Caco-2 (cell line): ENCODE measurements around the gene ANKRD49. TPM values are rescaled to one million over a fixed set of nuclear protein-coding genes. Genes with fewer than 3 reads are reported as not detected.
A peak's percentile ranks its signal among the peaks of the same experiment; 100 is the strongest.

Source experiments
- Bru-seq: library from RNA; stranded (reverse); fragments of 400-500 nt; gene quantifications from one replicate; lab custom pipeline; 2021; lab: Mats Ljungman, UMichigan
- BruChase-seq, 2 experiments: library from RNA; stranded (reverse); fragments of 400-500 nt; gene quantifications; one replicate each; lab custom pipeline; 2021; lab: Mats Ljungman, UMichigan
- BruUV-seq: library from RNA; stranded (reverse); fragments of 400-500 nt; replicated peaks from 2 replicates; lab custom pipeline; 2021; lab: Mats Ljungman, UMichigan
- CTCF ChIA-PET: fragments of 300-600 bp; sonication (Branson Sonifier 250); formaldehyde crosslinking; loops from one replicate; lab custom pipeline; 2022; ENCODE audit warnings: antibody characterized with exemption; lab: Charles Lee
- POLR2A ChIA-PET: fragments of 300-600 bp; sonication (Branson Sonifier 250); formaldehyde crosslinking; loops from one replicate; lab custom pipeline; 2022; ENCODE audit warnings: antibody characterized with exemption; lab: Charles Lee
- DNase-seq, 2 experiments: peaks; one replicate each; pipeline versions ENCODE4 v3.0.0 to v3.0.0-alpha.2; 2020 to 2022
- H3K27me3 ChIP-seq: replicated peaks from 2 replicates; pipeline ENCODE4 v1.6.0; 2011; ENCODE audit warnings: low read length; ENCODE audit not compliant: control insufficient read depth, insufficient read depth
- H3K36me3 ChIP-seq: 2 replicates; pipeline ENCODE4 v1.5.1; 2011; ENCODE audit warnings: low read length; ENCODE audit not compliant: control insufficient read depth, insufficient read depth
- H3K4me1 ChIP-seq: fragments of 250-450 bp; sonication (Bioruptor Pico); 2 replicates; pipeline ENCODE4 v1.5.1; 2020; ENCODE audit warnings: mild to moderate bottlenecking
- H3K4me3 ChIP-seq: 2 replicates; pipeline ENCODE4 v1.5.1; 2011; ENCODE audit warnings: low read depth, mild to moderate bottlenecking, control low read depth, low read length
- H3K9me3 ChIP-seq: fragments of 250-450 bp; sonication (Bioruptor Pico); 2 replicates; pipeline ENCODE4 v1.5.1; 2020; ENCODE audit warnings: mild to moderate bottlenecking, moderate library complexity
- H3K27ac Mint-ChIP-seq: one replicate; pipeline ENCODE4 v1.8.0; 2022; ENCODE audit warnings: mixed read lengths; ENCODE audit not compliant: unreplicated experiment
- H3K27me3 Mint-ChIP-seq: one replicate; pipeline ENCODE4 v1.8.0; 2022; ENCODE audit warnings: mixed read lengths; ENCODE audit not compliant: insufficient read depth, unreplicated experiment
- H3K36me3 Mint-ChIP-seq: one replicate; pipeline ENCODE4 v1.8.0; 2022; ENCODE audit warnings: mild to moderate bottlenecking, mixed read lengths; ENCODE audit not compliant: insufficient read depth, unreplicated experiment
- H3K4me1 Mint-ChIP-seq: one replicate; pipeline ENCODE4 v1.8.0; 2022; ENCODE audit warnings: low read depth, mixed read lengths; ENCODE audit not compliant: unreplicated experiment
- H3K4me3 Mint-ChIP-seq: one replicate; pipeline ENCODE4 v1.8.0; 2022; ENCODE audit warnings: mild to moderate bottlenecking, moderate library complexity, mixed read lengths; ENCODE audit not compliant: unreplicated experiment
- H3K9me3 Mint-ChIP-seq: one replicate; pipeline ENCODE4 v1.8.0; 2022; ENCODE audit warnings: mixed read lengths; ENCODE audit not compliant: unreplicated experiment
- intact Hi-C: fragments of 100-400 bp; cut with micrococcal nuclease; formaldehyde crosslinking; loops from one replicate; pipeline ENCODE4 v1.10.0; 2022; ENCODE audit not compliant: unreplicated experiment
- long read RNA-seq: library from polyadenylated mRNA; stranded (forward); transcript quantifications from one replicate; pipeline ENCODE4 v2.0.0, GENCODE V29; 2022
- total RNA-seq: library from RNA; stranded (reverse); gene quantifications from 2 replicates; pipeline ENCODE4 v1.2.3, GENCODE V29; 2022
- TF ChIP-seq, protein P1 (sequence below), 2 experiments: fragments of 200-600 bp in 1 of 2; IDR thresholded peaks; 1 replicate in 1 of 2; 2 replicates in 1 of 2; pipeline versions ENCODE4 v1.5.1 to v1.8.0; 2011 to 2022; ENCODE audit warnings: antibody characterized with exemption in 1 of 2, control low read depth in 1 of 2, inconsistent platforms in 1 of 2, low read depth in 1 of 2, low read length in 1 of 2, mild to moderate bottlenecking in 1 of 2, moderate library complexity in 1 of 2; ENCODE audit not compliant: insufficient read depth in 1 of 2, severe bottlenecking in 1 of 2, unreplicated experiment in 1 of 2

Gene ANKRD49, protein sequence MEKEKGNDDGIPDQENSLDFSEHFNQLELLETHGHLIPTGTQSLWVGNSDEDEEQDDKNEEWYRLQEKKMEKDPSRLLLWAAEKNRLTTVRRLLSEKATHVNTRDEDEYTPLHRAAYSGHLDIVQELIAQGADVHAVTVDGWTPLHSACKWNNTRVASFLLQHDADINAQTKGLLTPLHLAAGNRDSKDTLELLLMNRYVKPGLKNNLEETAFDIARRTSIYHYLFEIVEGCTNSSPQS
- total RNA-seq = 27.5 and 29.2 TPM in 2 replicates
- percentile 94 among the genes with signal in this experiment for Bru-seq, nascent RNA
- percentile 97 among the genes with signal in this experiment for BruChase-seq, experiment 1, labeled RNA remaining after a 2-hour chase
- percentile 79 among the genes with signal in this experiment for BruChase-seq, experiment 2, labeled RNA remaining after a 6-hour chase
- long read RNA-seq, transcript ANKRD49-202 (3 exons, 760 nt) = minor isoform, 5 of 58 reads
- long read RNA-seq, transcript ANKRD49-210 (3 exons, 2,268 nt) = major isoform, 36 of 58 reads
- long read RNA-seq, partial matches to known transcripts = 0 of 58 reads
- long read RNA-seq, other reads (novel, unspliced or antisense) = 11 of 58 reads

DNA sequence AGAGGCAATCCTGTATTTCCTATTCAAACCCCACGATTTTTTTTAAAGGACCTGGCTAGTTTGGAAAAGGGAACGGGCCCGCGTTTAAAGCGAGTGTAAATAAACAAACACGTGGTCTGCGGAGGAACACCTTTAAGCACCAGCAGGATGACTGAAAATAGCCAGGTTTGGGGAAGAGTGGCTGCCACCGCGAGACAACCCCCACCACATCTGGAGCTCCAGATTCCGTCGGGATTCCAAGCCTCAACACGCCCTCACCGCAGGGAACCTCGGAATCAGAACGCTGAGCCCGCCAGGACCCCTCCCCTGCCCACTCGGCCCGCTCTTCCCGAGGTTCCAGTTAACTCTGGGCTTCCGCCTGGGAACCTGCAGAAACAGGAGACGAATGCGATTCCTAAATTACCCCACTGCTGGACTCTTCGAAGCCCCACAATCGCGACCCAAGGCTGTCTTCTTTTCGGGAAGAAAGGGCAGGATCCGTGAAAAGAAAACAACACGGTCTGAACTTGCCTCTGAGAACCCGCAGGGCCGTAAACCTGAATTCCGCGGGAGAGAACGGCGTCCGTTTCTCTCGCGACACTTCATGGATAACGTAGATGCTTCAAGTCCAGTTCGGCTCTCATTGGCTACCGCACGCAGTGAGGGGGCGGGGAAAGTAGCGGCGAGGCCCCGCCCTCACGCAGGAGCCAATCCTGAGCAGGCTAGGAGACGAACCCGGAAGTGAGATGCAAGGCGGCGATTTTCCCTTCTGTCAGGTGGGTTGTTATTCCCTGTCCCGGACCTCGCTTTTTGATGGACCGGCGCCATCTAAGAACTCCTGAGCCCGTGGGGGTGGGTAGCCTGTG, at the start of gene ANKRD49, which contains the start of gene MRE11:
TSS of gene ANKRD49 (plus strand) at position 704 of the 845 bp plus-strand sequence. CDS start 2,710 bp downstream, outside the sequence.
TSS of gene MRE11 (minus strand) at position 564 of the 845 bp plus-strand sequence. CDS start 1,043 bp downstream, outside the sequence.
- H3K27me3 ChIP-seq = no peaks in the 10 kb centered on the region
- H3K27me3 Mint-ChIP-seq = no peaks in the 10 kb centered on the region
- no TSS peak for BruUV-seq
- ChIA-PET CTCF (interaction anchor here (0.6 to 1.0 kb wide), 4 partner anchors 11 to 606 kb away, joined by 3 to 7 read pairs (median 6); no protein-coding TSS in a partner anchor), POLR2A (interaction anchor here (0.9 to 1.0 kb wide), 3 partner anchors 52 to 709 kb away, joined by 3 to 4 read pairs (median 4); partner anchors contain the start of genes MED17 and PANX1)
- peaks cover 63% of the 10 kb centered on the region for H3K36me3 Mint-ChIP-seq
- H3K9me3 ChIP-seq = no peaks in the 10 kb centered on the region
- H3K4me3 ChIP-seq = peak within 1 kb of the TSS; percentile 59
- H3K4me1 Mint-ChIP-seq = peaks cover 14% of the 10 kb centered on the region
- H3K4me1 ChIP-seq = peaks cover 20% of the 10 kb centered on the region
- H3K9me3 Mint-ChIP-seq = no peaks in the 10 kb centered on the region
- intact Hi-C loops = loop anchor here (1.0 to 5.0 kb wide), 3 partner anchors 51 to 753 kb away; partner anchors contain the start of genes C11orf54, PANX1 and TAF1D
- peaks cover 8% of the 10 kb centered on the region for H3K36me3 ChIP-seq
- H3K27ac Mint-ChIP-seq = peak within 1 kb of the TSS; percentile 98
- H3K4me3 Mint-ChIP-seq = peak within 1 kb of the TSS; percentile 97
- TF ChIP-seq, protein P1, sequence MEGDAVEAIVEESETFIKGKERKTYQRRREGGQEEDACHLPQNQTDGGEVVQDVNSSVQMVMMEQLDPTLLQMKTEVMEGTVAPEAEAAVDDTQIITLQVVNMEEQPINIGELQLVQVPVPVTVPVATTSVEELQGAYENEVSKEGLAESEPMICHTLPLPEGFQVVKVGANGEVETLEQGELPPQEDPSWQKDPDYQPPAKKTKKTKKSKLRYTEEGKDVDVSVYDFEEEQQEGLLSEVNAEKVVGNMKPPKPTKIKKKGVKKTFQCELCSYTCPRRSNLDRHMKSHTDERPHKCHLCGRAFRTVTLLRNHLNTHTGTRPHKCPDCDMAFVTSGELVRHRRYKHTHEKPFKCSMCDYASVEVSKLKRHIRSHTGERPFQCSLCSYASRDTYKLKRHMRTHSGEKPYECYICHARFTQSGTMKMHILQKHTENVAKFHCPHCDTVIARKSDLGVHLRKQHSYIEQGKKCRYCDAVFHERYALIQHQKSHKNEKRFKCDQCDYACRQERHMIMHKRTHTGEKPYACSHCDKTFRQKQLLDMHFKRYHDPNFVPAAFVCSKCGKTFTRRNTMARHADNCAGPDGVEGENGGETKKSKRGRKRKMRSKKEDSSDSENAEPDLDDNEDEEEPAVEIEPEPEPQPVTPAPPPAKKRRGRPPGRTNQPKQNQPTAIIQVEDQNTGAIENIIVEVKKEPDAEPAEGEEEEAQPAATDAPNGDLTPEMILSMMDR (IDR thresholded peaks at IDR 0.05; ENCODE audit: insufficient read depth in 1 of 2, low read depth in 1 of 2, low read length in 1 of 2, severe bottlenecking in 1 of 2, unreplicated experiment in 1 of 2) = no peak
- peak; percentile 100 for DNase-seq

DNA sequence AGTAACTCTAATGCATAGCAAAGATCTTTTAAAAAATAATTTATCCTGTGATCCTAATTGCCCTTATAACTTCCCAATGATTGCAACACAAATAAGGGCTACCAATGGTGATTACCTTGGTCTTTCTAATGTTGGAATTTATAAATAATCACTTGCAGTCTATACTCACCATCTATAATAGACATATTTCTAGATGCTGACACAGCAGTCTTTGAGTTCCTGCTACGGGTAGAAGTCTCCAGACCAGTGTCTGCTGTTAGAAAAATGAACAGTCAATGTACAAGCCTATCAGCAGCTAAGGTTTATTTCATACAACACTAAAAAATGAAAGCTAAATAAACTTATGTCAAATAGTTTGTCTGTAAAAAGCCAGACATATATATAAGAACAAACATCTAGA, 48.1 kb upstream of the ANKRD49 start:
- DNase-seq = no peak
- intact Hi-C loops = no loop called here
- Histone ChIP-seq H3K36me3 (0 out of 2 replicates have a peak, but pooled peaks cover 1% of the 10 kb centered on the region), H3K9me3 (no peaks in the 10 kb centered on the region), H3K4me3 (no peak overlapping the region), H3K27me3 (no peaks in the 10 kb centered on the region), H3K4me1 (peaks cover 5% of the 10 kb centered on the region; the same call in 1 of the 2 replicates)
- no TSS peak for BruUV-seq
- Mint-ChIP-seq H3K27me3 (no peaks in the 10 kb centered on the region), H3K36me3 (peaks cover 60% of the 10 kb centered on the region), H3K27ac (no peak overlapping the region), H3K9me3 (no peaks in the 10 kb centered on the region), H3K4me1 (no peaks in the 10 kb centered on the region), H3K4me3 (no peak overlapping the region)
- ChIA-PET POLR2A (no interaction called here), CTCF (no interaction called here)
- TF ChIP-seq, protein P1 (IDR thresholded peaks at IDR 0.05; ENCODE audit: insufficient read depth in 1 of 2, low read depth in 1 of 2, low read length in 1 of 2, severe bottlenecking in 1 of 2, unreplicated experiment in 1 of 2) = no peak
